Measurements from ENCODE around the gene ZBTB24.

- TF ChIP-seq CTCF (IDR thresholded peaks at IDR 0.05 in 4 of 5, conservative IDR thresholded peaks at IDR 0.05 in 1 of 5), result no peak
- TF ChIP-seq POLR2A (IDR thresholded peaks at IDR 0.05), result no peak
Measured at GRCh38 chr6:109484122-109484521, 1.1 kb upstream of the ZBTB24 start.
